K562 (cell line): ENCODE results near the gene MBOAT1. TPM values are rescaled to one million over a fixed set of nuclear protein-coding genes. Genes with fewer than 3 reads are reported as not detected.

Source experiments
- ARID1B ChIP-seq: fragments of 450-650 bp; IDR thresholded peaks from 2 replicates; pipeline ENCODE4 v1.6.1; 2016; ENCODE audit warnings: antibody characterized with exemption, mild to moderate bottlenecking, inconsistent platforms
- GTF2A2 ChIP-seq: IDR thresholded peaks from 2 replicates; pipeline ENCODE4 v1.6.1; 2016; ENCODE audit warnings: mild to moderate bottlenecking, missing genetic modification characterization, missing compliant biosample characterization
- ILK ChIP-seq: fragments of 450-650 bp; IDR thresholded peaks from 2 replicates; pipeline ENCODE4 v1.6.1; 2016; ENCODE audit warnings: missing genetic modification characterization, low read depth, mild to moderate bottlenecking, missing compliant biosample characterization, moderate library complexity, borderline replicate concordance
- MXI1 ChIP-seq: IDR thresholded peaks from 2 replicates; pipeline ENCODE4 v1.6.1; 2011; ENCODE audit warnings: low read depth, mild to moderate bottlenecking, improper control_type of control experiment, low read length
- NCOA6 ChIP-seq: fragments of 450-650 bp; IDR thresholded peaks from 2 replicates; pipeline ENCODE4 v1.6.1; 2017; ENCODE audit warnings: mild to moderate bottlenecking
- RNF2 ChIP-seq: sonication (generic); IDR thresholded peaks from 2 replicates; pipeline ENCODE4 v1.6.1; 2016
- SRSF1 ChIP-seq: fragments of 200-400 bp; formaldehyde crosslinking; IDR thresholded peaks from 2 replicates; pipeline ENCODE4 v1.6.1; 2017; ENCODE audit warnings: mild to moderate bottlenecking, low read depth, low read length, moderate library complexity
- polyA plus RNA-seq, 8 experiments: library from polyadenylated mRNA; depleted of rRNA in 4 of 8; stranded (reverse) in 5 of 8; unstranded in 3 of 8; fragments of >200 nt; fragmentation: Nextera tagmentation in 2 of 8; fragmentation: Illumina TruSeq in 1 of 8; extraction: Ambion mirVana in 2 of 8; extraction: Trizol in 1 of 8; gene quantifications; 2 replicates each; pipeline versions ENCODE4 v1.2.1 to v1.2.3, GENCODE V29; 2011 to 2014; ENCODE audit warnings: inconsistent platforms in 1 of 8, missing spikeins in 1 of 8
- total RNA-seq, 7 experiments: library from RNA; depleted of rRNA in 6 of 7; stranded (reverse); fragments of >200 nt in 6 of 7; fragmentation: Illumina TruSeq in 2 of 7; extraction: Trizol in 2 of 7; gene quantifications; 2 replicates each; pipeline versions ENCODE4 v1.2.1 to v1.2.3, GENCODE V29; 2011 to 2021; ENCODE audit warnings: low replicate concordance in 1 of 7
- TF ChIP-seq, protein P1 (sequence below): fragments of 450-650 bp; IDR thresholded peaks from 2 replicates; pipeline ENCODE4 v1.6.1; 2017; ENCODE audit warnings: antibody characterized with exemption, mild to moderate bottlenecking
- TF ChIP-seq, protein P2 (sequence below): fragments of 450-650 bp; IDR thresholded peaks from 2 replicates; pipeline ENCODE4 v1.6.1; 2016; ENCODE audit warnings: mild to moderate bottlenecking, moderate library complexity
- TF ChIP-seq, protein P3 (sequence below): fragments of 450-650 bp; conservative IDR thresholded peaks from 2 replicates; pipeline ENCODE4 v1.6.1; 2016; ENCODE audit warnings: missing genetic modification characterization, low read depth, mild to moderate bottlenecking, missing compliant biosample characterization, moderate library complexity

MBOAT1 gene
- total and polyA plus RNA-seq, 9 of the 15 experiments (the other 6 are each of a cell fraction or from before 2014, with no cell fraction given): 0.13 to 16.5 (median 10.3) TPM

DNA sequence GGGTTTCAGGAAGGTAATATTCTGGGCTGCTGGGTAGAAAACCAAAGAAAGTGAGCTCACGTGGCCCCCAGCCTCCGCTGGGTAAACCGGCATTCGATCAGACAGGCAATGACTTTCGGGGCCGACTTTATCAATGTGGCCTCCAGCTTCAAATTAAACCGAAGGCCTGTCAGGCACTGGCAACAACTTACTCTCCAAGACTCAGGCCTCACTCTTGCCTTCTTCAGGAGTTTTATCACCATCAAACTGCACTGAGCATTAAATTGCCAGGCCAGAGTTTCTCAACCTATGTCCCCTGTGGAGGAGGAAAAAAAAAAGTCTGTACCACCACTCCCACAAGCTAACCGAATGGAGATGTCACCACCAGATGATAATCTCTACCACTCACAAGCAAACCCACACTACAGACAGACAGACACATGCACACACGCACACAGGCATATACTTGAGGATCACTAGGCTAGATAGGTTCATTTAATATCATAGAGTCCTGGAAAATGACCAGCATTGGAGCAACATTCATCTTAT, 1.1 kb upstream of the MBOAT1 start (continued):
- TF ChIP-seq, protein P1, sequence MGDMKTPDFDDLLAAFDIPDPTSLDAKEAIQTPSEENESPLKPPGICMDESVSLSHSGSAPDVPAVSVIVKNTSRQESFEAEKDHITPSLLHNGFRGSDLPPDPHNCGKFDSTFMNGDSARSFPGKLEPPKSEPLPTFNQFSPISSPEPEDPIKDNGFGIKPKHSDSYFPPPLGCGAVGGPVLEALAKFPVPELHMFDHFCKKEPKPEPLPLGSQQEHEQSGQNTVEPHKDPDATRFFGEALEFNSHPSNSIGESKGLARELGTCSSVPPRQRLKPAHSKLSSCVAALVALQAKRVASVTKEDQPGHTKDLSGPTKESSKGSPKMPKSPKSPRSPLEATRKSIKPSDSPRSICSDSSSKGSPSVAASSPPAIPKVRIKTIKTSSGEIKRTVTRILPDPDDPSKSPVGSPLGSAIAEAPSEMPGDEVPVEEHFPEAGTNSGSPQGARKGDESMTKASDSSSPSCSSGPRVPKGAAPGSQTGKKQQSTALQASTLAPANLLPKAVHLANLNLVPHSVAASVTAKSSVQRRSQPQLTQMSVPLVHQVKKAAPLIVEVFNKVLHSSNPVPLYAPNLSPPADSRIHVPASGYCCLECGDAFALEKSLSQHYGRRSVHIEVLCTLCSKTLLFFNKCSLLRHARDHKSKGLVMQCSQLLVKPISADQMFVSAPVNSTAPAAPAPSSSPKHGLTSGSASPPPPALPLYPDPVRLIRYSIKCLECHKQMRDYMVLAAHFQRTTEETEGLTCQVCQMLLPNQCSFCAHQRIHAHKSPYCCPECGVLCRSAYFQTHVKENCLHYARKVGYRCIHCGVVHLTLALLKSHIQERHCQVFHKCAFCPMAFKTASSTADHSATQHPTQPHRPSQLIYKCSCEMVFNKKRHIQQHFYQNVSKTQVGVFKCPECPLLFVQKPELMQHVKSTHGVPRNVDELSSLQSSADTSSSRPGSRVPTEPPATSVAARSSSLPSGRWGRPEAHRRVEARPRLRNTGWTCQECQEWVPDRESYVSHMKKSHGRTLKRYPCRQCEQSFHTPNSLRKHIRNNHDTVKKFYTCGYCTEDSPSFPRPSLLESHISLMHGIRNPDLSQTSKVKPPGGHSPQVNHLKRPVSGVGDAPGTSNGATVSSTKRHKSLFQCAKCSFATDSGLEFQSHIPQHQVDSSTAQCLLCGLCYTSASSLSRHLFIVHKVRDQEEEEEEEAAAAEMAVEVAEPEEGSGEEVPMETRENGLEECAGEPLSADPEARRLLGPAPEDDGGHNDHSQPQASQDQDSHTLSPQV: peak; percentile 74
- TF ChIP-seq, protein P2, sequence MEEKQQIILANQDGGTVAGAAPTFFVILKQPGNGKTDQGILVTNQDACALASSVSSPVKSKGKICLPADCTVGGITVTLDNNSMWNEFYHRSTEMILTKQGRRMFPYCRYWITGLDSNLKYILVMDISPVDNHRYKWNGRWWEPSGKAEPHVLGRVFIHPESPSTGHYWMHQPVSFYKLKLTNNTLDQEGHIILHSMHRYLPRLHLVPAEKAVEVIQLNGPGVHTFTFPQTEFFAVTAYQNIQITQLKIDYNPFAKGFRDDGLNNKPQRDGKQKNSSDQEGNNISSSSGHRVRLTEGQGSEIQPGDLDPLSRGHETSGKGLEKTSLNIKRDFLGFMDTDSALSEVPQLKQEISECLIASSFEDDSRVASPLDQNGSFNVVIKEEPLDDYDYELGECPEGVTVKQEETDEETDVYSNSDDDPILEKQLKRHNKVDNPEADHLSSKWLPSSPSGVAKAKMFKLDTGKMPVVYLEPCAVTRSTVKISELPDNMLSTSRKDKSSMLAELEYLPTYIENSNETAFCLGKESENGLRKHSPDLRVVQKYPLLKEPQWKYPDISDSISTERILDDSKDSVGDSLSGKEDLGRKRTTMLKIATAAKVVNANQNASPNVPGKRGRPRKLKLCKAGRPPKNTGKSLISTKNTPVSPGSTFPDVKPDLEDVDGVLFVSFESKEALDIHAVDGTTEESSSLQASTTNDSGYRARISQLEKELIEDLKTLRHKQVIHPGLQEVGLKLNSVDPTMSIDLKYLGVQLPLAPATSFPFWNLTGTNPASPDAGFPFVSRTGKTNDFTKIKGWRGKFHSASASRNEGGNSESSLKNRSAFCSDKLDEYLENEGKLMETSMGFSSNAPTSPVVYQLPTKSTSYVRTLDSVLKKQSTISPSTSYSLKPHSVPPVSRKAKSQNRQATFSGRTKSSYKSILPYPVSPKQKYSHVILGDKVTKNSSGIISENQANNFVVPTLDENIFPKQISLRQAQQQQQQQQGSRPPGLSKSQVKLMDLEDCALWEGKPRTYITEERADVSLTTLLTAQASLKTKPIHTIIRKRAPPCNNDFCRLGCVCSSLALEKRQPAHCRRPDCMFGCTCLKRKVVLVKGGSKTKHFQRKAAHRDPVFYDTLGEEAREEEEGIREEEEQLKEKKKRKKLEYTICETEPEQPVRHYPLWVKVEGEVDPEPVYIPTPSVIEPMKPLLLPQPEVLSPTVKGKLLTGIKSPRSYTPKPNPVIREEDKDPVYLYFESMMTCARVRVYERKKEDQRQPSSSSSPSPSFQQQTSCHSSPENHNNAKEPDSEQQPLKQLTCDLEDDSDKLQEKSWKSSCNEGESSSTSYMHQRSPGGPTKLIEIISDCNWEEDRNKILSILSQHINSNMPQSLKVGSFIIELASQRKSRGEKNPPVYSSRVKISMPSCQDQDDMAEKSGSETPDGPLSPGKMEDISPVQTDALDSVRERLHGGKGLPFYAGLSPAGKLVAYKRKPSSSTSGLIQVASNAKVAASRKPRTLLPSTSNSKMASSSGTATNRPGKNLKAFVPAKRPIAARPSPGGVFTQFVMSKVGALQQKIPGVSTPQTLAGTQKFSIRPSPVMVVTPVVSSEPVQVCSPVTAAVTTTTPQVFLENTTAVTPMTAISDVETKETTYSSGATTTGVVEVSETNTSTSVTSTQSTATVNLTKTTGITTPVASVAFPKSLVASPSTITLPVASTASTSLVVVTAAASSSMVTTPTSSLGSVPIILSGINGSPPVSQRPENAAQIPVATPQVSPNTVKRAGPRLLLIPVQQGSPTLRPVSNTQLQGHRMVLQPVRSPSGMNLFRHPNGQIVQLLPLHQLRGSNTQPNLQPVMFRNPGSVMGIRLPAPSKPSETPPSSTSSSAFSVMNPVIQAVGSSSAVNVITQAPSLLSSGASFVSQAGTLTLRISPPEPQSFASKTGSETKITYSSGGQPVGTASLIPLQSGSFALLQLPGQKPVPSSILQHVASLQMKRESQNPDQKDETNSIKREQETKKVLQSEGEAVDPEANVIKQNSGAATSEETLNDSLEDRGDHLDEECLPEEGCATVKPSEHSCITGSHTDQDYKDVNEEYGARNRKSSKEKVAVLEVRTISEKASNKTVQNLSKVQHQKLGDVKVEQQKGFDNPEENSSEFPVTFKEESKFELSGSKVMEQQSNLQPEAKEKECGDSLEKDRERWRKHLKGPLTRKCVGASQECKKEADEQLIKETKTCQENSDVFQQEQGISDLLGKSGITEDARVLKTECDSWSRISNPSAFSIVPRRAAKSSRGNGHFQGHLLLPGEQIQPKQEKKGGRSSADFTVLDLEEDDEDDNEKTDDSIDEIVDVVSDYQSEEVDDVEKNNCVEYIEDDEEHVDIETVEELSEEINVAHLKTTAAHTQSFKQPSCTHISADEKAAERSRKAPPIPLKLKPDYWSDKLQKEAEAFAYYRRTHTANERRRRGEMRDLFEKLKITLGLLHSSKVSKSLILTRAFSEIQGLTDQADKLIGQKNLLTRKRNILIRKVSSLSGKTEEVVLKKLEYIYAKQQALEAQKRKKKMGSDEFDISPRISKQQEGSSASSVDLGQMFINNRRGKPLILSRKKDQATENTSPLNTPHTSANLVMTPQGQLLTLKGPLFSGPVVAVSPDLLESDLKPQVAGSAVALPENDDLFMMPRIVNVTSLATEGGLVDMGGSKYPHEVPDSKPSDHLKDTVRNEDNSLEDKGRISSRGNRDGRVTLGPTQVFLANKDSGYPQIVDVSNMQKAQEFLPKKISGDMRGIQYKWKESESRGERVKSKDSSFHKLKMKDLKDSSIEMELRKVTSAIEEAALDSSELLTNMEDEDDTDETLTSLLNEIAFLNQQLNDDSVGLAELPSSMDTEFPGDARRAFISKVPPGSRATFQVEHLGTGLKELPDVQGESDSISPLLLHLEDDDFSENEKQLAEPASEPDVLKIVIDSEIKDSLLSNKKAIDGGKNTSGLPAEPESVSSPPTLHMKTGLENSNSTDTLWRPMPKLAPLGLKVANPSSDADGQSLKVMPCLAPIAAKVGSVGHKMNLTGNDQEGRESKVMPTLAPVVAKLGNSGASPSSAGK: peak; percentile 97
- TF ChIP-seq NCOA6 (no peak), ARID1B (peak; percentile 67), RNF2 (peak; percentile 41; the same call in 1 of the 2 replicates), SRSF1 (no peak), ILK (0 out of 2 replicates have a peak, but pooled peaks have one; percentile 30), MXI1 (no peak), GTF2A2 (tag) (no peak)
- TF ChIP-seq, protein P3, sequence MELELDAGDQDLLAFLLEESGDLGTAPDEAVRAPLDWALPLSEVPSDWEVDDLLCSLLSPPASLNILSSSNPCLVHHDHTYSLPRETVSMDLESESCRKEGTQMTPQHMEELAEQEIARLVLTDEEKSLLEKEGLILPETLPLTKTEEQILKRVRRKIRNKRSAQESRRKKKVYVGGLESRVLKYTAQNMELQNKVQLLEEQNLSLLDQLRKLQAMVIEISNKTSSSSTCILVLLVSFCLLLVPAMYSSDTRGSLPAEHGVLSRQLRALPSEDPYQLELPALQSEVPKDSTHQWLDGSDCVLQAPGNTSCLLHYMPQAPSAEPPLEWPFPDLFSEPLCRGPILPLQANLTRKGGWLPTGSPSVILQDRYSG: peak; percentile 22; the same call in 1 of the 2 replicates
